T-helper 1 cell treated with Interleukin-12 subunit alpha and Interleukin-12 subunit beta and Interleukin-4 antibody, amounts not matched to agents 30 ng/mL and 1 ng/mL, for 36 hours (primary cell): ENCODE results near the gene SLC23A3. TPM values are rescaled to one million over a fixed set of nuclear protein-coding genes. Genes with fewer than 3 reads are reported as not detected.
"Not testable (repeated sequence)": the region's sequence is repeated elsewhere in the genome, so short reads cannot be mapped to it uniquely, and the experiment has no call there.

Experiments
- intact Hi-C: fragments of 100-400 bp; cut with micrococcal nuclease; formaldehyde crosslinking; loops from one replicate; pipeline ENCODE4 v1.15.1; 2024
- total RNA-seq: library from RNA; stranded (reverse); gene quantifications from 2 replicates; pipeline ENCODE4 v1.2.3, GENCODE V29; 2022

SLC23A3 gene
- total RNA-seq, 1 donor from 2014 or later: 2.5 TPM

DNA sequence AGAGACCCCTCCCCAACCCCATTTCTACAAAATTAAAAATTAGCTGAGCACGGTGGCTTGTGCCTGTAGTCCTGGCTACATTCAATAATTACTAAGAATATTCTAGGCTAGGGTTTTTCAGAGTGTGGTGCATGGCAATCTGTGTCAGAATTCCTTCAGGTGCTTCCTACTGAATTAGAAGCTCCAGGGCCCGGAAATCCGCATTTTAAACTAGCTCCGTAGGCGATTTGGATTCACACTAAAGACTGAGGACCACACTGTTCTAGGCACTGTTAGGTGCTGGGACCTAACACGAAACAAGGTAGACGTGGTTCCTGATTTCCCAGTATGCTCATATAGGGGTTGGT, 36.1 kb upstream of the SLC23A3 start:
- intact Hi-C loops: loop anchor here (1.0 to 5.0 kb wide), 15 partner anchors 13 to 809 kb away; partner anchors contain the start of genes ANKZF1, ATG9A, CHPF and CNOT9

DNA sequence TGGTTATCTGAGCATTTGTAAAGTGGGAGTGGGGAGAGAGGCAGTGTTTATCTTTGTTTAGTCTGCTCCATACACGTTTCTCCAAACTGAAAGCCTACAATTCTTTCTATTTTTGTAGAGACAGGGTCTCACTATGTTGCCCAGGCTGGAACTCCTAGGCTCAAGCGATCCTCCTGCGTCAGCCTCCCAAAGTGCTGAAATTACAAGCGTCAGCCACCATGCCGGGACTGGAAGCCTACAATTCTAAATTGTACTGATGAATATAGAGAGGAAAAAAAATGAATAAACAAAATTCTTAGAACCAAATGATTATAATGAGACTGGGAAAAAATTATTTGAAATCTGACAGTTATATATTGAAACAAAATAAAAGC, 35.3 kb upstream of the SLC23A3 start:
- intact Hi-C loops: loop anchor here (5.0 kb wide), 2 partner anchors 337 to 493 kb away; partner anchors contain the start of genes CHPF, TMEM198 and TTLL4

DNA sequence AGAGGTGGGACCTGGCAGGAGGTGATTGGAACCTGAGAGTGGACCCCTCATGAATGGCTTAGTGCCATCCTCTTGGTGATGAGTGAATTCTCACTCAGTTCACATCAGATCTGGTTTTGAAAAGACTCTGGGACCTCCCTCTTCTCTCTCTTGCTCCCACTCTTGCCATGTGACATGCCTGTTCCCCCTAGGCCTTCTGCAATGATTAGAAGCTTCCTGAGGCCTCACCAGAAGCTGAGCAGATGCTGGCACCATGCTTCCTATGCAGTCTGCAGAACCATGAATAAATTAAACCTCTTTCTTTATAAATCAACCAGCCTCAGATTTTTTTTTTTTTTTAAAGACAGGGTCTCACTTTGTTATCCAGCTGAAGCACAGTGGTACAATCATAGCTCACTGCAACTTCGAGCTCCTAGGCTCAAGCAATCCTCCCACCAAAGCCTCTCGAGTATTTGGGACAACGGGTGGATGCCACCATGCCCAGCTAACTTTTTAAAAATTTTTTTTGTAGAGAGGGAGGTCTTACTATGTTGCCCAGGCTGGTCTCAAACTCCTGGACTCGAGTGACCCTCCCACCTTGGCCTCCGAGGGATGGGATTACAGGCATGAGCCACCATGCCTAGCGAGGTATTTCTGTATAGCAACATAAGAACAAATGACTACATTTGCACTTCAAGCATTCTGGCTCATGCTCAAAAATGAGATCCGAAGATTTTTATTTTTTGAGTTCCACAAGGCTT, 34.8 kb upstream of the SLC23A3 start:
- intact Hi-C loops: loop anchor here (5.0 kb wide), 2 partner anchors 338 to 492 kb away; partner anchors contain the start of genes CHPF, TMEM198 and TTLL4

DNA sequence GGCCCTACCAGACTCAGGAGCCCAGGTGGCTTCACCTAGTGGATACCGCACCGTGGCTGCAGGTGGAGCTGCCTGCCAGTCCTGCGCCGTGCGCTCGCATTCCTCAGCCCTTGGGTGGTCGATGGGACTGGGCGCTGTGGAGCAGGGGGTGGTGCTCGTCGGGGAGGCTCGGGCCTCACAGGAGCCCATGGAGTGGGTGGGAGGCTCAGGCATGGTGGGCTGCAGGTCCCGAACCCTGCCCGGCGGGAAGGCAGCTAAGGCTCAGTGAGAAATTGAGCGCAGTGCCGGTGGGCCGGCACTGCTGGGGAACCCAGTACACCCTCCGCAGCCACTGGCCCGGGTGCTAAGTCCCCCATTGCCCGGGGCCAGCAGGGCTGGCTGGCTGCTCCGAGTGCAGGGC, 31.5 kb upstream of the SLC23A3 start:
- intact Hi-C loops: not testable (repeated sequence)

DNA sequence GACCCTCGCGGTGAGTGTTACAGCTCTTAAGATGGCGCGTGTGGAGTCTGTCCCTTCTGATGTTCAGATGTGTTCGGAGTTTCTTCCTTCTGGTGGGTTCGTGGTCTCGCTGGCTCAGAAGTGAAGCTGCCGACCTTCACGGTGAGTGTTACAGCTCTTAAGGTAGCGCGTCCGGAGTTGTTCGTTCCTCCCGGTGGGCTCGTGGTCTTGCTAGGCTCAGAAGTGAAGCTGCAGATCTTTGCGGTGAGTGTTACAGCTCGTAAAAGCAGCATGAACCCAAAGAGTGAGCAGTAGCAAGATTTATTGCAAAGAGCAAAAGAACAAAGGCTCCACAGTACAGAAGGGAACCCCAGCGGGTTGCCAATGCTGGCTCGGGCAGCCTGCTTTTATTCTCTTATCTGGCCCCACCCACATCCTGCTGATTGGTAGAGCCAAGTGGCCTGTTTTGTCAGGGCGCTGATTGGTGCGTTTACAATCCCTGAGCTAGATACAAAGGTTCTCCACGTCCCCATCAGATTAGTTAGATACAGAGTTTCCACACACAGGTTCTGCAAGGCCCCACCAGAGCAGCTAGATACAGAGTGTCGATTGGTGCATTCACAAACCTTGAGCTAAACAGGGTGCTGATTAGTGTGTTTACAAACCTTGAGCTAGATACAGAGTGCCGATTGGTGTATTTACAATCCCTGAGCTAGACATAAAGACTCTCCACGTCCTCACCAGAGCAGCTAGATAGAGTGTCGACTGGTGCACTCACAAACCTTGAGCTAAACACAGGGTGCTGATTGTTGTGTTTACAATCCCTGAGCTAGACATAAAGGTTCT, 30.9 kb upstream of the SLC23A3 start:
- intact Hi-C loops: not testable (repeated sequence)

DNA sequence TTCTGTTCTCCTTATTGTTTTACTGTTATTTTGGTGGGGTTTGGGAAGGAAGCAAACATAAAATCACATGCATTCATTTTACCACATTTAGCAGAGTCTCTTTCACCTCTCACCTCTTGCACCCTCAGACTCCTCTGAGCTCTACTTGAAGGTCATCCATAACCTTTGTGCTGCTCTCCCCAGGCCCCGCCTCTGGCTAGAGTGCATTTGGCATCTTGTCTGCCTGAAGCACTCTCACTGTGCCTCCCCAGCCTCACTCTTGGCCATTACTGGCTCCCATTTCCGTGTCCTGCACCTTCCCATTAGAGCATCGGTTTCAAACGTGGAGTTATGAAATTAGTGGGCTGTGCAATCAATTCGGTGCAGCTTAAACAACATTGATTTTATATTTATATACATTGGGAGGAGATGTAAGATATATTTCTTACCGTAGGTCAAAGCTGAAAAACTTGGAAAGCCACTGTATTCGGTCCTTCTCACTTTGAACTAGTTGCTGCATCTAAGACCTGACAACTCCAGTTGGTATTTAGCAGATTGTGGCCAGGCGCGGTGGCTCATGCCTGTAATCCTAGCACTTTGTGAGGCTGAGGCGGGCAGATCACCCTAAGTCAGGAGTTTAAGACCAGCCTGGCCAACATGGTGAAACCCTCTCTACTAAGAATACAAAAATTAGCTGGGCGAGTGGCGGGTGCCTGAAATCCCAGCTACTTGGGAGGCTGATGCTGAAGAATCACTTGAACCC, 29.8 kb upstream of the SLC23A3 start:
- intact Hi-C loops: no loop called here

DNA sequence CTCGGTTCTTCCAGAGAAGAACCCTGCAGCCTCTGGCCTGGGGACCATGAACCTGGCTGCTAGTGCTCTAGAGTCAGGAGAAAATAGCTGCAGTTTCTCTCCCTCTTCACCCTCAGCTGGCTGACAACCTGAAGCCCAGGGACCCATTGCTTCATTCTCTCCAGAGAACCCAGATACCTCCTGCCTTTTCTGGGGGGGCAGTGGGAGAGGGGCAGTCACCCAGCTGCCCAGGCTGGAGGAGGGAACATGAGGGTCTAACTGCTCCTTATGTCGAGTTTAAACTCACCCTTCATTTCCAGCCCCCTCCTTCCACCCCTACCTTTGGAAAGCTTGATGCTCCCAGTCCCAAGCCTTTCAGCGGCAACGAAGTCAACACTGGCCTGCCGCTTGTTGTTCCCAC, 29.1 kb upstream of the SLC23A3 start:
- intact Hi-C loops: no loop called here

DNA sequence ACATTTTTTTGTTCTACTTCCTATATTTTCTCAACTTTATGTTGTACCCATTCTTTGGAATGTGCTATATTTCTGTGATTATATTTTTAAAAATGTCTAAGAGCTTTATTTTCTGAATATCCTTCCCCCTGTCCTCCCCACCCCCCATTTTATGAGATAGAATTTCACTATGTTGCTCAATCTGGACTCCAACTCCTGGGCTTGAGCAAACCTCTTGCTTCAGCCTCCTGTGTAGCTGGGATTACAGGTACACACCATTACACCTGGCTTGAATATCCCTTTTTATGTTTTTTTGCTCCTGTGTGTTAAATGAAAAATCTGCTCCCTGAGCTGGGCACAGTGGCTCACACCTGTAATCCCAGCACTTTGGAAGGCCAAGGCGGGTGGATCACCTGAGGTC, 27.6 kb upstream of the SLC23A3 start:
- intact Hi-C loops: no loop called here

DNA sequence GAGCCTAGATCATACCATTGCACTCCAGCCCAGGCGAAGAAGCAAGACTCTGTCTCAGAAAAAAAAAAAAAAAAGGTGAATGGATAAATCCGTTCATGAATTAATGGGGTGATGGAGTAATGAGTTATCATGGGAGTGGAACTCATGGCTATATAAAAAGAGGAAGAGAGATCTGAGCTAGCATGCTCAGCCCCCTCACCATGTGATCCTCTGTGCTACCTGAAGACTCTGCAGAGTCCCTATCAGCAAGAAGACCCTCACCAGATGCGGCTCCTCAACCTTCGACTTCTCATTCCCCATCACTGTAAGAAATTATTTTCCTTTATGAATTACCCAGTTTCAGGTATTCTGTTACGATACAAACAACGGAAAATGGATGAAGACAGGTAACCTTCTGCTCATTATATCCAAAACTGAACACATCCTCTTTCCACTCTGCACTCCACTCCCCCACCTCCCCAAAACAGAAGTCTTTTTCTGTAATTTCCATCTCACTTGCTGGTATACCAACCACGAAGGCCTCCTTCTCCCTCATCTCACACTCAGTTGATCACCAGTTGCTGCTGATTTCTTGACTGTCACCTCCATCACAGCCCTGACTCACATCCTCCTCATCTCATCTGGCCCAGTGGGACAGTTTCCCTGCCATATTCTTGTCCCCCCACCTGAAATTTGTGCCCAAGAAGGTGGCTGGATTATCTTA, 17.1 kb upstream of the SLC23A3 start:
- intact Hi-C loops: no loop called here

DNA sequence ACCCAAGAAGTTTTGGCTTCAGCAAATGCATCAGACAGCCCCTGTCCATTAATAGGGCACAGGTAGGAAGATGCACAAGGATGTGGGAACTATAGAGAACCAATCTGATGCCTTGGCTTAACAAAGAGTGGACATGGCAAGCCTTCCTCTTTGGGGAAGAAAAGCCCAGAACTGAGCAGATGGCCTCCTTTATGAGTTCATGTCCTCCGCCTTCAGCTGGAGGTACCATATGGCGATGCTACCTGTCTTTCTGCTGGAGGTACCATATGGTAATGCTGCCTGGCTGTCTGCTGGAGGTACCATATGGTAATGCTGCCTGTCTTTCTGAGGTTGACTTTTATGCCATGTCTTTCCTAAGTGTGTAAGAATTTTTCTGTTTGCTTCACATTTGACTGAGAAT, 14.3 kb upstream of the SLC23A3 start:
- intact Hi-C loops: no loop called here

DNA sequence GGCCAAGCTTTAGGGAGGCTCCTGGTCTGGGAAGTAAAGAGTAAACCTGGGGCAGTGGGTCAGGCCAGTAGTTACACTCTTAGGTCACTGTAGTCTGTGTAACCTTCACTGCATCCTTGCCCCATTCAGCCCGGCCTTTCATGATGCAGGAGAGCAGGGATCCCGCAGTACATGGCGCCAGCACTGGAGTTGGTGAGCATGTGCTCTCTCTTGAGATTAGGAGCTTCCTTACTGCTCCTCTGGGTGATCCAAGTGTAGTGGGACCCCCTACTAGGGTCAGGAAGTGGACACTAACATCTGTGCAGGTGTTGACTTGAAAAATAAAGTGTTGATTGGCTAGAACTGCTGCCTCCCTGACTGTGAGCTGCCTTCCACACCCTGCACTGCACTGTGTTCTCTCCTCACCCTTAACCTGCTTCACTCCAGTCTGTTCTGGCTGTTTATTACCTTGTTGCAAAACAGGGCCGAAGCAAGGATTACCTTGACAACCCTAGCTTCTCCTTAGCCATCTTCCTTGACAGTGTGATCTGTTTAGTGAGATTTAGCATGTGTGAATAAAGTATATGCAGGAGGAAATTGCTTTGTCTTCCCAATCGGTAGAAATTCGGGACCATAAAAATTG, 13.4 kb upstream of the SLC23A3 start:
- intact Hi-C loops: no loop called here

DNA sequence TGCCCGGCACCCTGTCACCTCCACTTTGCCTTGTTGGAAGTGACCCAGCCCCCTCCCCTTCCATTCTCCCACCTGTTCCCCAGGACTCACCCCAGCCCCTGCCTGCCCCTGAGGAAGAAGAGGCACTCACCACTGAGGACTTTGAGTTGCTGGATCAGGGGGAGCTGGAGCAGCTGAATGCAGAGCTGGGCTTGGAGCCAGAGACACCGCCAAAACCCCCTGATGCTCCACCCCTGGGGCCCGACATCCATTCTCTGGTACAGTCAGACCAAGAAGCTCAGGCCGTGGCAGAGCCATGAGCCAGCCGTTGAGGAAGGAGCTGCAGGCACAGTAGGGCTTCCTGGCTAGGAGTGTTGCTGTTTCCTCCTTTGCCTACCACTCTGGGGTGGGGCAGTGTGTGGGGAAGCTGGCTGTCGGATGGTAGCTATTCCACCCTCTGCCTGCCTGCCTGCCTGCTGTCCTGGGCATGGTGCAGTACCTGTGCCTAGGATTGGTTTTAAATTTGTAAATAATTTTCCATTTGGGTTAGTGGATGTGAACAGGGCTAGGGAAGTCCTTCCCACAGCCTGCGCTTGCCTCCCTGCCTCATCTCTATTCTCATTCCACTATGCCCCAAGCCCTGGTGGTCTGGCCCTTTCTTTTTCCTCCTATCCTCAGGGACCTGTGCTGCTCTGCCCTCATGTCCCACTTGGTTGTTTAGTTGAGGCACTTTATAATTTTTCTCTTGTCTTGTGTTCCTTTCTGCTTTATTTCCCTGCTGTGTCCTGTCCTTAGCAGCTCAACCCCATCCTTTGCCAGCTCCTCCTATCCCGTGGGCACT, 12.7 kb upstream of the SLC23A3 start:
- intact Hi-C loops: no loop called here

DNA sequence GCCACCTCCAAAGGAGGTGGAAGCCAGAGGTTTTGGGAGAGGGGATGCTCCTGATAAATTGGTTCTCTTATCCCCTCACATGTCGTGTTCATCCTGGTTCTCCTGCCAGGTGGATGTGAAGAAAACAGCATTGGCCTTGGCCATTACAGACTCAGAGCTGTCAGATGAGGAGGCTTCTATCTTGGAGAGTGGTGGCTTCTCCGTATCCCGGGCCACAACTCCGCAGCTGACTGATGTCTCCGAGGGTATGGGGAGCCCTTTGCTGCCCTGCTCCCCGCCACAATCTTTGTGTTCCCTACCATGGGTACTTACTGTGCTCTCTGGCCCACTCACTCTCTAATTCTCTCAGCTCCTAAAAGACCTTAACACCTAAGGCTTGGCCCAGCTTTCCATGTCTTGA, 11.7 kb upstream of the SLC23A3 start:
- intact Hi-C loops: no loop called here

DNA sequence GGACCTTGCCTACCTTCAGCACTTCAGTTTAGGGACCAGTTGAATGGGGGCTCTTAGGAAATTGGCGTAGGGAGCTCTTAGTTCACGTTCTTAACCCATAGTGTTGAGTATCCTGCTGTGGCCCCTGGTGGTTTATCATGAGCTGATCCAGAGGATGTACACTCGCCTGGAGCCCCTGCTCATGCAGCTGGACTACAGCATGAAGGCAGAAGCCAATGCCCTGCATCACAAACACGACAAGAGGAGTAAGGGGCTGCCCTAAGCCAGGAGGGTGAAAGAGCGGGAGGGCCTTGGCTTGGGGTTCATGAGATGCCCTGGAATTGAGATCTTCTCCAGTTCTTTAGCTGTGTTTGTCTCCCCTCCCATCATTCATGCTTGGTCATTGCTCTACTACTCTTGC, 11.1 kb upstream of the SLC23A3 start:
- intact Hi-C loops: no loop called here

DNA sequence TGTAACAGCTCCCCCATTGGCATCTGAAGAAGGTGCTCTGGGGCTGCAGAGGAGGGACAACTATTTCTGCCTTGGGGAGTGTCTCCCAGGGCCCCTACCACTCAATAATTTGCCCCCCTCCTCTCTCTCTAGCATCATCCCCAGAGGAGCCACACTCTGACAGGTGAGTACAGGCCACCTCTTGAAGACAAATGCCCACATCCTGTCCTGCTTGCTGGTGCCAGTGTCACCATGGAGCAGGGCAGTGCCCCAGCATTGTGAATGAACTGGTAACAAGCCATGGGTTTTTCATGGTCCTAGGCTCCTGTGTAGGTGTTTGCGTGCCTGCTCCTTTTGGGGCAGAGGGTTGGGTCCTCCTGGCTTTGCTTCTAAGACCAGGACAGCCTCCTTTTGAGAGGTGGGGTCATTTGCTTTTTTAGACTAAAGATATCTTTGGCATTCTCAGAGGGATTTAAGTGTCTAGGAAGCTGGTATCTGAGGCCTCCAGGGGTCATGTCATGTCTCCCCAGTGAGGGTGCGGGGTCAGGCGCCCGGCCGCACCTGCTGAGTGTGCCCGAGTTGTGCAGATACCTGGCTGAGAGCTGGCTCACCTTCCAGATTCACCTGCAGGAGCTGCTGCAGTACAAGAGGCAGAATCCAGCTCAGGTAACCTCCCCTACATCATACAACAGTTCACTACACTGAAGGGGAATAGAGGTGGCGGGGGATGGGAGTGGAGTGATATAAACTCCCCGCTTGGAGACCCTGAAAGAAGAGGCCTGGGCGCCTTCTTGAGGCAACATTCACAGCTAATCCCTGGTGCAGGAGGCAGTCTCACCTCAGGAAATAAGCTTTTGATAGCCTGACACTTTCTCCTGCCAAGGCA, 10.0 kb upstream of the SLC23A3 start:
- intact Hi-C loops: loop anchor here (2.0 to 5.0 kb wide), 4 partner anchors 363 to 963 kb away; partner anchors contain the start of genes ARPC2, CHPF, CTDSP1 and RNF25

DNA sequence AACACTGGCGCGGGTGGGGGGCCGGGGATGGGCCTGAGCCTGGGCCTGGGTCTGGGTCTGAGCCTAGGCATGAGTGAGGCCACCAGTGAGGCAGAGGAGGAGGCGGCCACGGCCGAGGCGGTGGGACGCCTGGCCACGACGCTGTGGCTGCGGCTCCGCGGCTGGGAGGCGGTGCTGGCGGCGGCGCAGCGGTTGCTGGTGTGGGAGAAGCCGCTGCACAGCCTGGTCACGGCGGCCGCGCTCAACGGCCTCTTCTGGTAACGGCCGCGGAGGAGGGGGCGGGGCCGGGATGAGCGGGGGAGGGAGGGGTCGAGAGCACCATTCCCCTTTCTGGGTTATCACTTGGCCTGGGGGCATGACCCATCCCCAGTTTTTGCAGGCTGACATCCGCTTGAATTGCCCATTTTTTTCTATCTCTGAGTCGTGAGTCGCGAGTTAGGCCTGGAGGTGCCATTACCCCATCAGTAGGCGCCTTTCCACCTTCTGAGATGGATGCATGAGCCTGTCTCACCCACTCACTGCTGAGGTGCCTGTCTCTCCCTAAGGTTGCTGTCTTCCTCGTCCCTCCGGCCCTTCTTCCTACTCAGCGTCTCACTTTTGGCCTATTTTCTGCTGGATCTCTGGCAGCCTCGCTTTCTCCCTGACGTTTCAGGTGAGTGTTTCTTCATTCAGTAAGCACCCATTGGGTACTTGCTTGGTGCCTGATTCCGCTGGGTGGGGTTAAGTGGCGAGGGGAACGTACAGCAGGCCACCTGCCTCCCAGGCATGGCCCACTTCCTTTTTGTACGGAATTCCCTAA, 8.7 kb upstream of the SLC23A3 start:
- intact Hi-C loops: loop anchor here (1.0 to 5.0 kb wide), 10 partner anchors 28 to 961 kb away; partner anchors contain the start of genes ANKZF1, ARPC2, ATG9A and CHPF

DNA sequence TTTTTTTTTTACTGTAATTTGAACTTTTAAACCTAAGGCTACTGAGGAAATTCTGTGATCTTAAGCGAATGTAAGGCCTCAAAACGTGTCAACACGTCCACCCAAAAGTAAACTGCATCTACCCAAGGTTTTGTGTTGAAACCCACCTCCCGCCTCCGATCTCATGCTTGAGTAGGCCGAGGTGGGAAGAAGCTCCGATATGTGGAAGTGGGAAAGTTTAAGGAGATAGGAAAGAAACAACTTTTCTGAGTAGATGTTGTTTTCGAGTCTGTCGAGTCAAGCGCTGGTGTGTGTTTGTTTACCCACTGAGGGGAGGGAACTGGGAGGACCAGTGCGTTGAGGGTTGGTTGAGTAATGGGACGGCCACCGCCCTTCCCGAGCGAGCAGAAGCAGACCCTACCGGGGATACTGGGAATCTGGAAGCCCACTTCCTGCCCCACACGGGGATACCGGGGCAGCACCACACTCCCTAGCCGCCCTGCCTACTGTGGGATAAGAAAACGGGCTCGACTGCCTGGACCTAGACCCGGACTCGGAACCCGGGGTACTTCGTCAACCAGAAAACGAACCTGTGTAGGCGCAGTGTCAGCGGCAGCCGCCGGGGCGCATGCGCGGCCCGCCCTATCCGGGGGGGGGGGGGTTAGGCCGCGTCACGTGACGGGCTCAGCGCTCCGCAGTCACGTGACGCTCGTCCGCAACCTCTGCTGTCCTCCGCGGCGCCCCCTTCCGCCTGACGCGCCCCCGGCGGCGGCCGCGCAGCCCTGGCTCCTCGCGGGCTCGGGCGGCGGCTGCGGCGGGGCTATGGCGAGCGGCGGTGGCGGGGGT, 7.9 kb upstream of the SLC23A3 start, which contains the start of gene RETREG2:
Gene RETREG2 (plus strand): TSS at position 724 of the 825 bp plus-strand sequence. CDS start 78 bp downstream, at position 802.
- intact Hi-C loops: loop anchor here (1.0 to 5.0 kb wide), 20 partner anchors 17 to 960 kb away; partner anchors contain the start of genes AAMP, ABCB6, ANKZF1 and ARPC2
